HG03039 (cell line): Measurements from ENCODE around the gene ZNF195.
"Not testable (repeated sequence)": the region's sequence is repeated elsewhere in the genome, so short reads cannot be mapped to it uniquely, and the experiment has no call there.

Experiments used
- ATAC-seq: cut with Tn5 transposase; IDR thresholded peaks from one replicate; pipeline ENCODE4 v1.9.1; 2021; ENCODE audit warnings: mild to moderate bottlenecking, moderate library complexity; ENCODE audit not compliant: unreplicated experiment

Gene ZNF195

DNA sequence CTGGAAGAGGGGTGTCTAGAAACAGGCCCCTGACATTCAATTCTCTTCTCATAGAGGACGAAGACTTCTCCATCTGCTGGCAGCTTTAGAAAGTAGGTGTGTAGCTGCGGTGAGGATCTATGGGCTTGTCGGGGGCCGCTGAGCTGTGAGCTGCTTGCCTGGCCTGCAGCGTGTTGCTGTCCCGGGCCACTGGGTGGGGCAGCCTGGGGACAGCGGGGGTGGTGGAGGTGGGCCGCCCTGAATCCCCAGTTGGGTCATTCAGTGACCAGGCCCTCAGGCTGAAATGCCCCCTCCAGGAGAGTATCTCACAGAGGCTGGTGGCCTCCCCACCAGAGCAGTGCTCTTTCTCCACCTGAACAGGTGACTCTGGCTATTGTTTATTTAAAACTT is 23.9 kb upstream of the ZNF195 start:
- ATAC-seq: not testable (repeated sequence)

GRCh38 chr11:3402181-3402860 is 23.4 kb upstream of the ZNF195 start:
- not testable (repeated sequence) for ATAC-seq

DNA sequence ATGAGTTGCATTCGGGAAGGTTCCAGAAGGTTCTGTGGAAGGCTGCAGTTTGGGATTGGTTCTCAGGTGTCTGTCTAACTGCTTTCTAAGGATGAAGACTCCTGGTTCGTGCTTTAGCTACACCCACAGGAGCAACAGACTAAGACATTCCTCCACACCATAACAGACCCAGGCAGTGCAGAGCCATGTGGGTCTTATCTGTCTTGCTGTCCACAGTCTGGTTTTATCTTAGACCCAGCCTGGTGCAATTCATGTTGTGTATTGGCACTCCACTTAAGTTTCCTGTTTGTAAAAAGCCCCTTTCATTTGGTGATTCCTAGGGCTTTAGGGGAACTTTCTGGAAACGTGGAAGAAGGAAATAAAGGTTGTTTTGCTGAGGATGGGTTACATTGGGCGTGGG is 22.1 kb upstream of the ZNF195 start:
- ATAC-seq: not testable (repeated sequence)

DNA sequence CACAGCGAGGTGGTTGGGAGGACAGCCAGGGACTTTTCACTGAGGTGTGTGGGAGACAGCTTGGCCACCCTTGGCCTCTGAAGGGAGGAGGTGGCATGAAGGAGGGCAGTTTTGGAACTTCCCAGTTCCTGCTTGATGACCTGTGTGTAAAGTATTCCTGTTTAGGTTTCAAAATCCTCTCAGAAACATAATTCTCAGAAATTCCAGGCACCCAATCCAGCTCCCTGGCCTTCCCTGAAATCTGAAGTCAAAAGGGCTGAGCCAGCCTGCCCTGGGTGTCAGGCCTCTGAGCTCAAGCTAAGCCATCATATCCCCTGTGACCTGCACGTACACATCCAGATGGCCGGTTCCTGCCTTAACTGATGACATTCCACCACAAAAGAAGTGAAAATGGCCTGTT is 19.6 kb upstream of the ZNF195 start:
- ATAC-seq: not testable (repeated sequence)

- not testable (repeated sequence) for ATAC-seq
These were observed 19.2 kb upstream of the ZNF195 start for GRCh38 chr11:3398106-3398505.

DNA sequence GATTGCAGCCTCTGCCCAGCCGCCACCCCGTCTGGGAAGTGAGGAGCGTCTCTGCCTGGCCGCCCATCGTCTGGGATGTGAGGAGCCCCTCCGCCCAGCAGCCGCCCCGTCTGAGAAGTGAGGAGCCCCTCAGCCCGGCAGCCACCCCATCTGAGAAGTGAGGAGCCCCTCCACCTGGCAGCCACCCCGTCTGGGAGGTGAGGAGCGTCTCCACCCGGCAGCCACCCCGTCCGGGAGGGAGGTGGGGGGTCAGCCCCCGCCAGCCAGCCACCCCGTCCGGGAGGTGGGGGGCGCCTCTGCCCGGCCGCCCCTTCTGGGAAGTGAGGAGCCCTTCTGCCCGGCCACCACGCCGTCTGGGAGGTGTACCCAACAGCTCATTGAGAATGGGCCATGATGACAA is 18.3 kb upstream of the ZNF195 start:
- not testable (repeated sequence) for ATAC-seq

DNA sequence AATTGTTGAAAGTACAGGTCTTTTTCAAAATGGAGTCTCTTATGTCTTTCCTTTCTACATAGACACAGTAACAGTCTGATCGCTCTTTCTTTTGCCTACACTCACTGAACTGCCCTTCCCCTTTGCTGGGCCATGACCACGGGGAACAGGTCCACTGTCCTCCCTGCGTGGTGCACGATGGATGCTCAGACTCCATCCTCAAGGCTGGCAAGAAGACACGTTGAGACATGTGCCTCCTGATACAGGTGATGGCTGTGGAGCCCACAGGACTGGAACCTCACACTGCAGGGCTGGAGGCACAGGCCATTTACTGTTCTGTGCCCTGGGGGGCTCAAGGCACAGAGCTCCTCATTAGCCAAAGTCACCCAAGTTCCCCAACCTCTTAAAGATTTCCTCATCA is 16.5 kb upstream of the ZNF195 start:
- not testable (repeated sequence) for ATAC-seq

DNA sequence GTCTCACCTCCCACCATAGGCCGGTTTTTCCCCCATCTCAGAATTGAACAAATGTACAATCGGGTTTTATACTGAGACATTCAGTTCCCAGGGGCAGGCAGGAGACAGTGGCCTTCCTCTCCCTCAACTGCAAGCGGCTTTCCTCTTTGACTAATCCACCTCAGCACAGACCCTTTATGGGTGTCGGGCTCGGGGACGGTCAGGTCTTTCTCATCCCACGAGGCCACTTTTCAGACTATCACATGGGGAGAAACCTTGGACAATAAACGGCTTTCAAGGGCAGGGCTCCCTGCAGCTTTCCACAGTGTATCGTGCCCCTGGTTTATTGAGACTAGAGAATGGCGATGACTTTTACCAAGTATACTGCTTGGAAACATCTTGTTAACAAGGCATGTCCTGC is 16.0 kb upstream of the ZNF195 start:
- ATAC-seq: not testable (repeated sequence)

GRCh38 chr11:3393450-3393849 is 14.5 kb upstream of the ZNF195 start:
- ATAC-seq: not testable (repeated sequence)

DNA sequence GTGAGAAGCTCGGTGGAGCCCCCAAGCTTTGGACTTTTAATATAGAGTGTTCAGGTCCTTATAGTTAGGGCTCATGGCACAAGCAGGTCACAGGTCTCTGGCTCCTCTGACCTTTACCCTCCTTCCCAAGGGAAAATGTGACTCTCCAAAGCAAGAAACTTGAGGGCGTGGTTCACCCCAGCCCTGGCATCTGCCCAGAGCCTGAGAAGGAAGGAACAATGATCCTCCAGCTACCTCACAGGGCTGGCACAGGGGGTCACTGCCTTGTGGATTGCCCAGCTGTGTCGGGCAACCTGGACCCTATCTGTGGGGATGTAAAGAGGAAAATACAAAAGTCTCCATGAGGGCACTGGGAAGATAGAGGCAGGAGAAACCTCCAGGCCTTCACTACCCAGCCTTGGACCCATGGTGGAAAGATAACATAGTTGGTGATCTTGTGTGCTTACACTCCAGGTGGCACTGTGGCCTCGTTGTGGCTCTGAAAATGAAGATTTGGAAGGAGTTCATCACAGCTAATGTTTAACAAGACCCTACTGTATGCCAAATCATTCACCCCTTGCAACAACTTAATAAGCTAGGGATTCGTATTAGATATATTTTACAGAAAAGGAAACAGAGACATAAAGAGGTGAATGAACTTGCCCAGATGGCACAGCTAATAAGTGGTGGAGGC is 3.8 kb upstream of the ZNF195 start:
- ATAC-seq: no peak

DNA sequence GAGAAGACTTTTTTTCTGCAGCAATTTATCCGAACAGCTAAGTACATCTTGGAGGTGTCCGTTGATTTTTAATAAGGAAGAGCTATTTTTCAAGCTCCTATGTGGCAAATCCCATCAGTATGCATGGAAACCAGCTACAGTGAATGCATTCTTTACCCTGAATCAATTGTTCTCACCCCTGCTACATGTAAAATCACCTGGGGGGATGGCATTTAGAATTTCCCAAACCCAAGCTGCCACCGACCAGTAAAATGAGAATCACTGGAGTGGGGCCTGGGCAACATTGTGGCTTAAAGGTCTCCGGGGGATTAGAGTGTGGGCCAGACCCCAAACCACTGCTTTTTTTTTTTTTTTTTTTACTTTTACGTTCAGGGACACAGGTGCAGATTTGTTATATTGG is 2.8 kb upstream of the ZNF195 start:
- no peak for ATAC-seq

DNA sequence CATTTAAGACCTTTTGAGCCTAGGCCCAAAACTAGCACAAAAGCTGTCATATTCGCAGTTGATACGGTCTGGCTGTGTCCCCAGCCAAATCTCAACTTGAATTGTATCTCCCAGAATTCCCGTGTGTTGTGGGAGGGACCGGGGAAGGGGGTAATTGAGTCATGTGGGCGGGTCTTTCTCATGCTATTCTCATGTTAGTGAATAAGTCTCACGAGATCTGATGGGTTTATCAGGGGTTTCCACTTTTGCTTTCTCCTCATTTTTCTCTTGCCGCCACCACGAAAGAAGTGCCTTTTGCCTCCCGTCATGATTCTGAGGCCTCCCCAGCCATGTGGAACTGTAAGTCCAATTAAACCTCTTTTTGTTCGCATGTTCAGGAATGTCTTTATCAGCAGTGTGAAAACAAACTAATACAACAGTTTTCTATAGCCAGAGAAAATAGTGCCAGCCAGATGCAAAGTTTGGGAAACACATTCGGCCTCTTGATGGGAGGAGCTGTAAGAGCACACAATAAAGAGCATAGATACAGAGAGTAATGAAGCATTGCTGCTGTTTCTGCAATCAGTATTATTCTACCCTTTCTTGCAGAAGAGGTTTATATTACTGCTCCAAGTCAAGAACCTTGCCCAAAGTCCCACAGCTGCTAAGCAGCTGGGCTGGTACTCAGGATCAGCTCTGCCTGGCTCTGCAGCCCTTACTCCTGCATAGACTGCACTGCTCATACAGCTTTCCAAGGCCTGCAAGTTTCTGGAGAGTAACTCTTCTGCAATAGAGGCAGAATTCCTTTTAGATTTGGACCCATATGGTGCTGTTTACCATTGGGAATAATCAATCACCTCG is 2.0 kb upstream of the ZNF195 start:
- ATAC-seq: no peak

GRCh38 chr11:3375552-3375951 is 3.4 kb downstream of the ZNF195 start:
- ATAC-seq: no peak

DNA sequence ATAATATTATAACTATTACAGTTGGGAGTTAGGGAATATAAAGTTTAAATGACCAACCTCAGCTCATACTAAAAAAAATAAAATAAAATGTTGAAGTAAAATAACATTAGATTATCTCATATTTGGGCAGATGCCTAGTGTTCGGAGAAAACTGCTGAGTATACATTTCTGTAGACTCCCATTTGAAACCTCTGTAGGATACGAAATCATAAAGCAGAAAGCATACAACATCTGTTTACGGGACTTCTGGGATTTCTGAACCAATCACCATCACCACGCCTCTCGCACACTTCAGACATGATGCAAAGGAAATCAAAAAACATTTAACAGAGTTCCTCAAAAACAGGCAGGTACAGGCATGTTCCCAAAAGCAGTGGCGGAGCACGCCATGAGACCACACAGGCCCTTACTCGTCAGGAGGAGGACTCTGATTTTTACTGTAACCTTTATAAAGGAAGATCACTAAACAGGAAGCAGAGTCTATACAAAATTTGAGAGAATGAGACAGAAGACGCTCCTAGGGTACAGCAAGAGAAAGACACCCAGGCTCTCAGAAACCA is 8.6 kb downstream of the ZNF195 start:
- ATAC-seq: no peak

- no peak for ATAC-seq
These were observed 9.6 kb downstream of the ZNF195 start for GRCh38 chr11:3369366-3369765.

GRCh38 chr11:3368199-3368598 is 10.7 kb downstream of the ZNF195 start:
- no peak for ATAC-seq

DNA sequence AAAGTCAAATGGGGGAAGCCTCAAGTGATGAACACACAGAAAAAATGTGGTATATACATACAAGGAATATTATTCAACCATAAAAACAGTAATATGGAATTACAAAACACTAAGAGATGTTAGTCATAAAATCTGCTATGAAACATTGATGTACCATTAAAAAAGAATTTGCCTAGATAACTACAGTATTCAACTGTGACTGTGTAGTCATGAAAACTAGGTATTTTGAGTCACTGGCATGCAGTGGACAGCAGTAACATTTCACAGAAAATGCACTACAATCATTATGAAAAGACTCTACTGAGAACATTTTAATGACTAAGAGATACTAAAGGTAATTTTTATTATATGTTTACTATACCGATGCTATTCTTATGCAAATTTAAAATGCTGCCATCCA is 11.7 kb downstream of the ZNF195 start:
- ATAC-seq: no peak

DNA sequence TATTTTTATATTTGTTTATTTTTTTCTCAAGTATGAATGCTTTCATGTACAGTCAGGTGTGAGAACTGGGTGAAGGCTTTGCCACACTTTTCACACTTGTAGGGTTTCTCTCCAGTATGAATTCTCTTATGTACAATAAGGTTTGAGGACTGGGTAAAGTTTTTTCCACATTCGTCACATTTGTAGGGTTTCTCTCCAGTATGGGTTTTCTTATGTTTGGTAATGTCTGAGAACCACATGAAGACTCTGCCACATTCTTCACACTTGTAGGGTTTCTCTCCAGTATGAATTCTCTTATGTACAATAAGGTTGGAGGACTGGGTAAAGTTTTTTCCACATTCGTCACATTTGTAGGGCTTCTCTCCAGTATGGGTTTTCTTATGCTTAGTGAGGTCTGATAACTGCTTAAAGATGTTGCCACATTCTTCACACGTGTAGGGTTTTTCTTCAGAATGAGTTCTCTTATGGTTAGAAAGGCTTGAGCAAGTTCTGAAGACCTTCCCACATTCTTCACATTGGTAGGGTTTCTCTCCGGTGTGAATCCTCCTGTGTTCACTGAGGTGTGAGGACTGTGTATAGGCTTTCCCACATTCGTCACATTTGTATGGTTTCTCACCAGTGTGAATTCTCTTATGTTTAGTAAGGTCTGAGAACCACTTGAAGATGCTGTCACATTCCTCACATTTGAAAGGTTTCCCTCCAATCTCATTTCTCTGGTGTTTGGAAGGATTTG is 19.7 kb downstream of the ZNF195 start:
- no peak for ATAC-seq

GRCh38 chr11:3357994-3358676 is 20.8 kb downstream of the ZNF195 start:
- ATAC-seq: no peak

- ATAC-seq: no peak
These were observed 21.6 kb downstream of the ZNF195 start for GRCh38 chr11:3357302-3357701.
